PFSK-1 (cell line): ENCODE measurements around the gene OPCML.

Source experiments
- REST ChIP-seq, 2 experiments: IDR thresholded peaks; 2 replicates each; pipeline versions ENCODE4 v1.6.1 to v1.8.0; 2011 to 2012; ENCODE audit warnings: low read depth in 2 of 2, low read length in 2 of 2, control low read depth in 1 of 2, inconsistent platforms in 1 of 2, mild to moderate bottlenecking in 1 of 2, moderate library complexity in 1 of 2; ENCODE audit not compliant: insufficient read depth in 1 of 2
- TAF1 ChIP-seq: IDR thresholded peaks from 2 replicates; pipeline ENCODE4 v1.6.1; 2012; ENCODE audit warnings: low read length, control low read depth, borderline replicate concordance; ENCODE audit not compliant: insufficient read depth

GRCh38 chr11:132561937-132562336, 970.4 kb downstream of the OPCML start:
- TF ChIP-seq REST (IDR thresholded peaks at IDR 0.05; ENCODE audit: insufficient read depth in 1 of 2, low read depth in 2 of 2, low read length in 2 of 2) (no peak), TAF1 (no peak)
